DMS79 (cell line): ENCODE measurements around the gene BPNT1.
A peak's percentile ranks its signal among the peaks of the same experiment; 100 is the strongest.
"Not testable (repeated sequence)": the region's sequence is repeated elsewhere in the genome, so short reads cannot be mapped to it uniquely, and the experiment has no call there.

Source experiments
- DNase-seq: peaks from one replicate; lab custom pipeline; 2025; lab: John Stamatoyannopoulos, UW

The BPNT1 gene

GRCh38 chr1:220077887-220078286 is 11.7 kb downstream of the BPNT1 start:
- no peak for DNase-seq

DNA sequence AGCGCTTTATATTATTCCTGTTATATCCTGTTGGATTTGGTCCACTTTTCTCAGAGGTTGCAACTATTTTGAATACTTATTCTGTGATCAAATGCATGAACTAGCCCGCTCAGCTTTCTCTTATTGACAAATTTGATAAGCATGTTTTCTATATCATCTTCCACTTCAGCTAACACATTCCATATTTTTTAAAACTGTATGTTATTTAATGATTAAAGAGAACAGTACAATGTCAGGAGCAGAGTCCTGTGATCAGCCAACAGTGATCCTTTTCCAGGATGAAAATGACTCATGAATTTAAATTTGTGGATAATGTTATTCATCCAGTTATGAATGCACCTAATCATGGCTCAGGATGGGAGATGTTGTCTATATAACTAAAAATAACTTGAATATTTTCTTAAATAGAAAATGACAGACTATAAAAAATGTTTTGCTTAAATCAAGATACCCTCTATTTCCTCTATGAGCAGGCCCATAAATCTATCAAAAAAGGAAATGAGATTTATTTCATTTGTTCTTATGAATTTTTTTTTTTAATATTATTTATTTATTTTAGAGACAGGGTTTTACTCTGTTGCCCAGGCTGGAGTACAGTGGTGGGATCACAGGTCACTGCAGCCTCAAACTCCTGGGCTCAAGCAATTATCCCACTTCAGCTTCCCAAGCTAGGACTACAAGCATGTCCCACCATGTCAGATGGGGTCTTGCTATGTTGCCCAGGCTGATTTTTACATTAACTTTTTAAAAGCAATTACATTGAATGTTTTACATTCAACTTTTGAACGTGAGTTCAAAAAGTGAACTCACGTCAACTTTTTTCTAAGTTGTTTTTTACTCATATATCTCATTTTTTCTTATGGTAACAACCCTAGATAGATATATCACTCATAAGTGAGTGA is 12.5 kb downstream of the BPNT1 start:
- no peak for DNase-seq

DNA sequence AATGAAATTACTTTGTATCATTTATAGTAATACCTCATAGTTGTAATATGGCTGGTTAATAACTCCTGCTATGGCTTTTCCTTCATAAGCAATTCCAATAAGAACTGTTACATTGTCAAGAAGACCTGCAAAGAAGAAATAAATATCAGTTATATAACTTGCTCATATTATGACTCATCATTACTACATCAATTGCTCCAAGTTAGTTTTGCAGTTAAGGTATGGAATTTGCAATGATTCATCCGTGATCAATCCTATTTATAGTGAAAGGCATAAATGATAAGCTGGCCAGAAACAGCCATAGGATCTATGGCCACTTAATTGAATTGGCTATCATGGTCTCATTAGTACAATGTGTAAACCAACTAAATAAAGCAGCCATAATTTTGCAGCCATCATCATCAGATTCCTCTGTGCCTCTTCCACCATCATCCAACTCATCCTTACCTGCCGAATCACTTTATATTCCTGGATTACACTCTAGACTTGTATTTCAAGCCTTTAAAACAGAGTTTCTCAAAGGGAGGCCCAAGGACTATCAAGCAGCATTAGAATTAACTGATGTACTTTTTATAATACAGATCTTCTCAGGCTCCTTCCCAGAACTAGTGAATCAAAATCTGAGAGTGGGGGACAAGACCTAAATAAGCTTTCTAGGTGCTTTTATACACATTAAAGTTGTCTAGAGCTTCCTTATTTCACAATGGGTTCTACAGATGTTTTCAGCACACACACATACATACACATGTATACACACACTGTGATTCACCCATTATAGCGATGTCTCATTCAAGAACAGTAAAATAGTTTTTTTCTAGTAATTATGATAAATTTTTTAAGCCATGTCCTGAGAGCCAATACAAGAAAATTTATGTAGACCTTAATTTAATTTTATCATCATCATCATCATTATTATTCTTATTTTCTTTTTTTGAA is 22.1 kb downstream of the BPNT1 start:
- no peak for DNase-seq

DNA sequence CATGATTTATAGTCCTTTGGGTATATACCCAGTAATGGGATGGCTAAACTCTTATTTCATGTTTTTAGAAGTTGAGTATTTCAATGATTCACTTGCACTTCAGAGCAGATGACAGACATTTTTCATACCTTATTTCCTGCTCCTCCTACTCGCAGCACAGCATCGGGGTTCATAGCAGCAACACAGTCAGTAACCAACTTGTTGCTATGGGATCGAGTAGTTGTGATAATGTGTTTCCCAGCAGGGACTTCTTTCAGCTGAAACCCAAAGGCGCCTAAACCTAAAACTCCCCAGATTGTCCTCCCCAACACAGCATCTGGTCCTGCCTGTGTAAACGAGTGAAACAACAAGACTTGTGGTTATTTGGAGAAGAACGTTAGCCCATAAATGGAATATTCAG is 27.0 kb downstream of the BPNT1 start:
- DNase-seq, result no peak

GRCh38 chr1:220060876-220061275 is 28.7 kb downstream of the BPNT1 start:
- DNase-seq, result no peak

DNA sequence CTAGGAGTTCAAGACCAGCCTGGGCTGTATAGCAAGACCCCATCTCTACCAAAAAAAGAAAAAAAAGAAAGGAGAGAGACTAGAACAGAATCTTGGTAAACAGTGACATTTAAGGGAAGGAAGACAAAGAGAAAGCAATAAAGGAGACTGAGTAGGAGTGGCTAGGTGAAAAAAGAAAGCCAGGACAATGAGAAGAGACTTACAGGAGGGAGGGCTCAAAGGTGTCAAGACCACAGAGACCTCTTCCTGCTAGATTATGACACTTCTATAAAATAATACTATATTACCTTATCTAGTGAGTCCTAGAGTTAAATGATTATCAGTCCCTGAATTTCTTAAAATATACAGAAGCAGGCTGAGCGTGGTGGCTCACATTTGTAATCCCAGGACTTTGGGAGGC is 33.2 kb downstream of the BPNT1 start:
- no peak for DNase-seq

DNA sequence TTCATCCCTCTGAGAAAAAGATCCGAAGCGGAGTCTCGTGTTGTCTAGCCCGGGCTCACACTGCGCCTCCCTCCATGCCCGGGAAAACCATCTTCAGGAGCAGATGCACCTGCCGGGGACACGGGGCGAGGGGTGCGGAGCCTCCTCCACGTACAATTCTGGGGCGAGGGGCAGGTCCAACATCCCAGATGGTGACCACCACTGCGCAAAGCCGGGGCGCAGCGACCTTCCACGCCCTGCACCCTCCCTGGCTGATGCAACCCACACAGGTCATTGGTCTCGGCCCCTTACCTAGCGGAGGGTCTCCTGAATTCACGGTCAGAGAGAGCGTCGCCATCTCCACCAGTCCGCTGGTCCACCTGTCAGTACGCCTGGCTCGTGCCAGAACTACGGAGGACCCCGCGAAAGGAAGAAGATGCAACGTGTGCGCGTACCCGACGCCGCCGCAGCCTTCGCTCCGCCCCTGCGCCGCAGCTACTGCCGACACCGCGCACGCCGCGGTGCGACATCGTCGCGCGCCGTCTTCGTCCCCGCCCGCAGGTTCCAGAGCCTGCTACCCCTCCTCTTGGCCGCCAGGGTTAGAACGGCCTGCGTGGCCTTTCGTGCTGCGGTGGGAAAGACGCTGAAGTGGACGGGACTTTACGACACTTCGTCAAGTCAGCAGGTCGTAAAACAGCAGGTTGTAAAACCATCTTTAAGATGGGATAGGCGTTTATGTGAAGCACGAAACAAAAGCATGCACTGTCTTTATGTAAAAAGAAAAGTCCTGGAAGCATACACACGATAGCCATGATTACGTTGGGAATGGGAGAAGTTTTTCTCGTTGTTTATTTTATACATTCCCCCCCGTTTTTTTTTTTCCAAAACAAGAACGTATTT is 43.3 kb downstream of the BPNT1 start, which contains the start of gene EPRS1:
Gene EPRS1, minus strand, starts transcription at position 454 of the 879 bp plus-strand sequence. Its CDS starts 117 bp downstream, at position 337.
- DNase-seq, result peak; percentile 97

- DNase-seq, result no peak
Observed at GRCh38 chr1:220045356-220046051, 44.1 kb downstream of the BPNT1 start.

DNA sequence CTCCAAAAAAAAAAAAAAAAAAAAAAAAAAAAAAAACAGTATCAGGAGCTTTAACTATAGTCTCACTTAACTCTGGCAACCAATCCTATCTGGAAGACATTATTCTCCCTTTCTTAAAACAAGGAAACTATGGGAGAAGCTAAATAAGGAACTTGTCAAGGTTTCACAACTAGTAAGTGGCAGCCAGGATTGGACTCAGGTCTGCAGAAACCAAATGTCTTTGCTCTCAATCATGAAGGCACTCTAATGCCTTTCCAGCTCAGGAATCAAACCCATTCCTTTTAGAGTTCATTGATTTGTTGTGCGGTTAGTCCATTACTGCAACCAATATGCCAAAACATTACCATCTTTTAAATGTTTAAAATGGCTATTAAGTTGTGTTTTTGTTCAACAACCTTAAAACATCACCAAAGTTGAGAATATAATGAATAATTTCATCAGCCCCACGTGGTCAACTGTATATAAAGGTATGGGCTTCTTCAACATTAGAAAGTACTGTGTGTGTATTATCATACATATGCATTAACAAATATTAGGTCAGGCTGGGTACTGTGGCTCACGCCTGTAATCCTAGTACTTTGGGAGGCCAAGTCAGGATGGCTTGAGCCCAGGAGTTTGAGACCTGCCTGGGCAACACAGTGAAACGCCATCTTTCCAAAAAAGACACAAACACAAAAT is 44.8 kb downstream of the BPNT1 start:
- no peak for DNase-seq

GRCh38 chr1:220043646-220044045 is 45.9 kb downstream of the BPNT1 start:
- DNase-seq, result no peak

DNA sequence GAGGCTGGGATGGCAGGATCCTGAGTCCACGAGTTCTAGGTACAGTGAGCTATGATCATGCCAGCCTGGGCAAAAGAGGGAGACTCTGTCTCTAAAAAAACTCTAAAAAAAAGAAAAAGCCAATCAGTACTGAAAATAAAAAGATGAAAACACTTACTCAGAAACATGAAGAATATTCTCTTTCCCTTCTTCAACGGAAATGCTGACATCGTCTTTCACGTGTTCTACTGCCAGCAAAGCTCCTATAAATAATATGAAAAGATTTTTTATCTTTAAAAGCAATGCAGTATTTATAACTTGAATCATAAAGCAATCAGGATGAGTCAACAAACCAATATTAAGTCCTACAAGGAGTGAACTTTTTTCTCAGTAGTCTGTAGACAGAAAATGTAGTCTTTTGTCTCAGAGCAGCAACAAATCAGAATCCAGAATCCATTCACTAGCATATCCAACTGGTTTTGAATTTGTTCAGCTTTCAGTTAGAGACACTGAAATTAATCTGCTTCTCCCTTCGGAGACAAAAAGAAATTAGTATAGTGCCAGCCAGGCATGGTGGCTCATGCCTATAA is 49.5 kb downstream of the BPNT1 start:
- no peak for DNase-seq

GRCh38 chr1:220038640-220039039 is 50.9 kb downstream of the BPNT1 start:
- no peak for DNase-seq

GRCh38 chr1:220037810-220038209 is 51.8 kb downstream of the BPNT1 start:
- not testable (repeated sequence) for DNase-seq

GRCh38 chr1:220032911-220033310 is 56.7 kb downstream of the BPNT1 start:
- no peak for DNase-seq

DNA sequence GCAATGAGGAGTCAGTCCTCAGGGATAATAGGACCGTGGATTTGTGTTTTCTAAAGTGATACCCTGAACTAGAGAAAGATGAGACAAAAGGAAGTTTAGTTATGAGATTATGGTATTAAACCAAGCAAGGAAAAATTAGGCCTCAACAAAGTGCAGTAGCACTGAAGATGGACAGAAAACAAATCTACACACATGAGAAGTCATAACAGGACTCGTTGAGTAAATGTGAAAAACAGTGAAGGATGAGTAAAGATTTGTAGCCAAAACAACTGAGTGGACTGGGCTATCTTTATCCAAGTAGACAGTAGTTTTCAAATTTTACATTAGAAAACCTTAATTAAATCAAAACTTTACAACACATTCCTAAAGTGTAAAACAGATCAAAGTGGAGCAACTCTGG is 58.3 kb downstream of the BPNT1 start:
- DNase-seq, result no peak

- DNase-seq, result no peak
Observed at GRCh38 chr1:220028346-220028895, 61.2 kb downstream of the BPNT1 start.

DNA sequence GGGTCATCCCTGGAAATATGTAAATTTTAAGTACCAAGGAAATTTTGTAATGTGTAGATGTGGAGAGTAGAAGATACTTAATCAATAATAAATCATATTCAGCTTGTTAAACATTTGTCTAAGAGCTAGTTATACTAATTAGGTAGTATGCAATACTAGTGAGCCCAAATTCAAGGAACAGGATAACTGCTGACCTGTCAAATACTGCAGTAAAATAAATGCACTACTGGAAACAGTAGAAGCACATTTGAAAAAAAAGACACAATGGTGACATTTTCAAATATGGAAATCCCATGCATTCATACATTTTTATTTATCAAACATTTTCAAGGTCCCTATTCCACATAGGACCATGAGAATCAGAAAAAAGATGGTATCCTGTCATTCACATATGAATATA is 70.5 kb downstream of the BPNT1 start:
- no peak for DNase-seq

- DNase-seq, result no peak
Observed at GRCh38 chr1:220013497-220013896, 76.1 kb downstream of the BPNT1 start.

- DNase-seq, result no peak
Observed at GRCh38 chr1:220012259-220012658, 77.3 kb downstream of the BPNT1 start.

DNA sequence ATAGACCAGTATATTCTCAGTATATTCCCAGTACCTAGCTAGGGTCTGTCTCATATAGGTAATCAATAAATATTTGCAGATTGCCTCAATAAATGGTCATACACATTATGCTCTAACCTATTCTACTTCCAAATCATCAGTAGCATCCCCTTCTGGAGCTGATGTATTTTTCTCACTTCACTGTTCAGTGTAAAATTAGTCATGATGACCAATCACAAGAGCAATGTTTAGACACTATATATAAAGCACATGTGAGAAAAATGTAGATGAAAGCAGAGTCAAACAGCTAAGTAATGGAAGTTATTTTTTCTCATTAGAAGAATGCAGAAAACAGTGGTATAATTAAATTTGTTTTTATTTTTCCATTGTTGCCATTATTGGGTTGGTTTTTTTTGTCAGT is 78.0 kb downstream of the BPNT1 start:
- no peak for DNase-seq
